Left renal pelvis (tissue), 4 donors: ENCODE results near the gene FAIM2. TPM values are rescaled to one million over a fixed set of nuclear protein-coding genes. Genes with fewer than 3 reads are reported as not detected.

ENCODE experiments used
- DNase-seq, 4 donors: peaks; one replicate each; pipeline ENCODE4 v3.0.0-alpha.2; 2013; ENCODE audit warnings: low read depth in 4 of 4, low spot score in 3 of 4
- polyA plus RNA-seq, 4 donors: library from polyadenylated mRNA; unstranded; fragments of 120-200 nt; gene quantifications; one replicate each; pipeline ENCODE4 v1.2.1, GENCODE V29; 2013; ENCODE audit not compliant: insufficient read length in 4 of 4

The FAIM2 gene
- polyA plus RNA-seq, 4 donors: 3.3 to 35.7 (median 3.9) TPM

DNA sequence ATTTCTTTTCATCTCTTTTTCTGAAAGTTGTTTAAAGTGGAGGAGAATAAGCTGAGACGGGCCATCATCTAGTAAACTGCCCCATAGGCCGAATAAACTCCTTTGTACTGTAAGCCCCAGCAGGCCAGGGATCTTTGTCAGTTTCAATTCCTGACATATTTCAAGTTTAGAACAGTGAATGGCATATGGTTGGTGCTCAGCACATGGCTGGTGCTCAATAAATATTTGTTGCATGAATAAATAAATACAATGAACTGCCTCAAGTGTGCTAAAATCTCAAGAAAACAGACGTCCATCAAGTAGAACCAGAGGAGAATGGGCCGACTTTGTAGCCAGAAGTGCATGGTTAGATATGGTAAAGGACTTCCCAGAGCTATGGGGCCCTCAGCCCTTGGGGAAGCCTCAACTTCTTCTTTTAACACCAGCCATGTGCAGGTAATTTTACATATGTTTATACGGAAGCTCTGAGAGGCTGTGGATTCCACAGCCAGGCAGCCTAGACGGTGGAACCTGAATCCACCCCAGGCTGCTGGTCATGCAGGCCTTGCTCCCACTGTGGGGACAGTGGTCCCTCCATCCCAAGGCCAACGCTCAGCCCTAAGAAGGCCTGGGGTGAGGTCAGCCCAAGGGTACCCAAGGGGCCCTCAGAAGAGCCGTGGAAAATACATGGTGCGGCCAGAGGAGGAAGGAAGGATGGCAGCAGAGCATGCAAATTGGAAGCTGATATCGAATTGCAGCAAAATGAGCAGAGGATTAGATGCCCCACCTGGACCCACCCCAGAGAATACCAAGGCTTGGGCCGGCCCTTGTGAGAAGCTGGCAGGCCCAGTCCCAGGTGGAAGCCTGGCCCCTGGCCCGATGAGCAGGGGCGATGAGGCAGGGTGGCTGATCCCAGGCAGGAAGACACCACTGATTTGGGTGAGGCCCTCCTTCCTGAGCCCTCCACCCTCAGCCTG lies 38.1 kb upstream of the FAIM2 start:
- DNase-seq: no peak

GRCh38 chr12:49939707-49940106 lies 36.0 kb upstream of the FAIM2 start:
- DNase-seq: no peak

GRCh38 chr12:49939307-49939706 lies 35.6 kb upstream of the FAIM2 start:
- DNase-seq: no peak

- no peak for DNase-seq
Observed at GRCh38 chr12:49937639-49938300, 34.1 kb upstream of the FAIM2 start.

- DNase-seq: no peak
Observed at GRCh38 chr12:49936925-49937324, 33.2 kb upstream of the FAIM2 start.

- no peak for DNase-seq
Observed at GRCh38 chr12:49934505-49934904, 30.8 kb upstream of the FAIM2 start.

GRCh38 chr12:49933796-49934195 lies 30.1 kb upstream of the FAIM2 start:
- no peak for DNase-seq

- peak in 2 of 4 donors; percentile 44 to 48 for DNase-seq
Observed at GRCh38 chr12:49932533-49933130, 28.9 kb upstream of the FAIM2 start.

GRCh38 chr12:49932023-49932422 lies 28.3 kb upstream of the FAIM2 start:
- DNase-seq: no peak

GRCh38 chr12:49930515-49931288 lies 27.0 kb upstream of the FAIM2 start:
- no peak for DNase-seq

DNA sequence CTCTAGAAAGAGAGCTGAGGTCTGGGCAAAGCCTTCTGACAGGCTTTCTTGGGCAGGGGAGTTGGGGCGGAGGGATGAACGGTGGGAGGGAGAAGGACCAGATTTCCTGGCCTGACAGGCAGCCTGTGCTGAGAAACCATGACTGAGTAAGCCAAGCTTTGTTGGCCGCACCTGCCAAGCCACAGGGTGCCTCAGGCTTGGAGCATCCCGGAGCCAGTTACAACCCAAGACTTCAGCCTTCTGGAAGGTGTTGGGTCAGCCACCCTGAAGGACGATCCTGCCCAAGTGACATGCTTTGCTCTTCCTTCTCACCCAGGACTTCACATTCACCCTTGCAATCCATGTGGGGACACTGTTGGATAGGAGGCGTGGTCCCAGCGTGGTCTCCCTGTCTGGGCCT lies 25.9 kb upstream of the FAIM2 start:
- no peak for DNase-seq

DNA sequence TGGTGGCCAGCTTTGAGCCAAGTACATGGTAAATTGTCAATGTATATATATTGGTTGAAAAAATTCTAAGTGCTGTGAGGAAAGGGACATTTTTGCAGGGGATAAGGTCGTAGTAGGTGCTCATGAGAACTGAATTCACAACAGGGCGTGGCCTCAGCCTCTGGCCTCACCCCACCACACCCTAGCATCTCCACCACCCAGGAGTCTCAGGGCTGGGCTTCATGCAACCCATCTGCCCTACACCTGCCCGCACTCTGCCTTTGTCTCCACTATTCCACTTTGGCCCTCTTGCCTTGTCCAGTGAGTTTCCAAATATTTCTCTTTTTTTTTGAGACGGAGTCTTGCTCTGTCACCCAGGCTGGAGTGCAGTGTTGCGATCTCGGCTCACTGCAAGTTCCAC lies 24.8 kb upstream of the FAIM2 start:
- no peak for DNase-seq

GRCh38 chr12:49925433-49926204 lies 21.9 kb upstream of the FAIM2 start:
- no peak for DNase-seq

GRCh38 chr12:49924628-49925246 lies 21.0 kb upstream of the FAIM2 start:
- no peak for DNase-seq

GRCh38 chr12:49923880-49924556 lies 20.3 kb upstream of the FAIM2 start:
- DNase-seq: no peak

DNA sequence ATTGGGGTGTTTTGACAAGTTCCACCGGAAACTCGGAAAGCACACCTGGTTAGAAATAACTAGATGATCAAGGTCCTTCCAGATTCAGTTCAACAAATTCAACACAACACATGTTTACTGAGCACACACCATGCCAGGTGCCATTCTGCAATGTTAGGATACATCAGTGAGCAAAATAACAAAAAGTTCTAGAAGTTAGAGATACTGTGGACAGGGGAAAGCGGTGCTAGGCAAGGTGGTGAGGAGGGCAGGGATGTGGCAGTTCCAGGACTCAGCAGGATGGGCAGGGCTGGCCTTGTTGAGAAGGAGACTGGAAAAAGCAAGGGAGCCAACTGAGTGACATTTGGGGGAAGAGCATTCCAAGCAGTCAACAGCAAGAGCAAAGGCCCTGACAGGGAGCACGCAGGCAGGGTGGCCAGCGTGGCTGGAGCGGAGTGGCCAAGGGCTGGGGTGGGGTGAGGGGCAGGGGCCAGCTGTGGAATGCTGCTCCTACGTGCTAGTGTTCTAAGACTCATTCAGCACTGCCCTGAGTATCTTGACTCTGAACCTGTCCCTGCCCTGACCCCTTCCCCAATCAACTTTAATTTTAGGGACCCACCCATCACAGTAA lies 19.4 kb upstream of the FAIM2 start:
- DNase-seq: no peak

- no peak for DNase-seq
Observed at GRCh38 chr12:49922349-49923034, 18.8 kb upstream of the FAIM2 start.

GRCh38 chr12:49921936-49922335 lies 18.2 kb upstream of the FAIM2 start:
- DNase-seq: no peak
